Smooth muscle cell of the brain vasculature (primary cell): ENCODE data around the gene STXBP5.

ENCODE experiments used
- DNase-seq: peaks from one replicate; pipeline ENCODE4 v3.0.0-alpha.2; 2012; ENCODE audit warnings: low read depth, low spot score

Gene STXBP5

GRCh38 chr6:147211349-147211748, 7.1 kb downstream of the STXBP5 start:
- DNase-seq, result no peak

- DNase-seq, result no peak
Observed at GRCh38 chr6:147211831-147212230, 7.6 kb downstream of the STXBP5 start.

- DNase-seq, result no peak
Observed at GRCh38 chr6:147212622-147213021, 8.4 kb downstream of the STXBP5 start.

- DNase-seq, result no peak
Observed at GRCh38 chr6:147213772-147214171, 9.6 kb downstream of the STXBP5 start.

GRCh38 chr6:147214248-147215227, 10.3 kb downstream of the STXBP5 start:
- no peak for DNase-seq

GRCh38 chr6:147216915-147217314, 12.7 kb downstream of the STXBP5 start:
- no peak for DNase-seq

- DNase-seq, result no peak
Observed at GRCh38 chr6:147217840-147218404, 13.7 kb downstream of the STXBP5 start.

- DNase-seq, result no peak
Observed at GRCh38 chr6:147218797-147219196, 14.6 kb downstream of the STXBP5 start.

- DNase-seq, result no peak
Observed at GRCh38 chr6:147219463-147219862, 15.2 kb downstream of the STXBP5 start.

- DNase-seq, result no peak
Observed at GRCh38 chr6:147220345-147220744, 16.1 kb downstream of the STXBP5 start.

GRCh38 chr6:147221739-147222138, 17.5 kb downstream of the STXBP5 start:
- DNase-seq, result no peak

- no peak for DNase-seq
Observed at GRCh38 chr6:147222160-147222838, 18.1 kb downstream of the STXBP5 start.

GRCh38 chr6:147223736-147224135, 19.5 kb downstream of the STXBP5 start:
- no peak for DNase-seq

- DNase-seq, result no peak
Observed at GRCh38 chr6:147226163-147226724, 22.0 kb downstream of the STXBP5 start.

GRCh38 chr6:147226877-147227276, 22.7 kb downstream of the STXBP5 start:
- no peak for DNase-seq

- DNase-seq, result no peak
Observed at GRCh38 chr6:147227770-147228320, 23.6 kb downstream of the STXBP5 start.

- DNase-seq, result no peak
Observed at GRCh38 chr6:147231589-147231988, 27.4 kb downstream of the STXBP5 start.

GRCh38 chr6:147234685-147235084, 30.5 kb downstream of the STXBP5 start:
- DNase-seq, result no peak

- DNase-seq, result no peak
Observed at GRCh38 chr6:147238164-147238563, 33.9 kb downstream of the STXBP5 start.

- DNase-seq, result no peak
Observed at GRCh38 chr6:147238906-147239305, 34.7 kb downstream of the STXBP5 start.

GRCh38 chr6:147244832-147245231, 40.6 kb downstream of the STXBP5 start:
- DNase-seq, result no peak

- no peak for DNase-seq
Observed at GRCh38 chr6:147245693-147246092, 41.5 kb downstream of the STXBP5 start.
